ENCODE measurements around the gene HEATR5A. TPM values are rescaled to one million over a fixed set of nuclear protein-coding genes. Genes with fewer than 3 reads are reported as not detected.

Gene HEATR5A
- total and polyA plus RNA-seq, 10 of the 15 experiments (the other 5 are each of a cell fraction or from before 2014, with no cell fraction given), result 5.1 to 37.1 (median 13.8) TPM

GRCh38 chr14:31380106-31380505 is 40.2 kb downstream of the HEATR5A start:
- TF ChIP-seq ZNF384 (IDR thresholded peaks at IDR 0.05; ENCODE audit: borderline replicate concordance, low read depth, low read length), result no peak
- TF ChIP-seq CREM (IDR thresholded peaks at IDR 0.05; ENCODE audit: low read depth), result no peak
- TF ChIP-seq RAD21 (IDR thresholded peaks at IDR 0.05; ENCODE audit: insufficient read depth, low read depth, low read length), result no peak
- no peak for TF ChIP-seq SKIL (IDR thresholded peaks at IDR 0.05; ENCODE audit: low read depth, poor library complexity, severe bottlenecking)
- no peak for TF ChIP-seq ZBTB33 (IDR thresholded peaks at IDR 0.05)
- TF ChIP-seq RCOR1 (conservative IDR thresholded peaks at IDR 0.05; ENCODE audit: low read depth, low read length), result no peak
- TF ChIP-seq NR2F1 (conservative IDR thresholded peaks at IDR 0.05), result no peak
- no peak for TF ChIP-seq HDAC6 (IDR thresholded peaks at IDR 0.05; ENCODE audit: unreplicated experiment)
- no peak for TF ChIP-seq SREBF2 (IDR thresholded peaks at IDR 0.05; ENCODE audit: low read length)
- no peak for TF ChIP-seq ELK1 (IDR thresholded peaks at IDR 0.05; ENCODE audit: low read depth, low read length)
- TF ChIP-seq EGR1 (IDR thresholded peaks at IDR 0.05; ENCODE audit: borderline replicate concordance in 1 of 2, low read depth in 2 of 2, low read length in 2 of 2), result no peak
- TF ChIP-seq IKZF2 (IDR thresholded peaks at IDR 0.05), result no peak
- TF ChIP-seq ZBED1 (IDR thresholded peaks at IDR 0.05; ENCODE audit: borderline replicate concordance), result no peak
- in situ Hi-C loops (cut with MboI) (no loop called here), intact Hi-C loops (cut with micrococcal nuclease; ENCODE audit: unreplicated experiment) (no loop called here)
- H3K4me3 ChIP-seq, result no peak overlapping the region
- SMC1A ChIA-PET (ENCODE audit: uncharacterized antibody, unreplicated experiment), result interaction anchor here (1.0 kb wide), 1 partner anchor 16 kb away, joined by 3 read pairs; no protein-coding TSS in a partner anchor
- H3K79me2 ChIP-seq (ENCODE audit: control insufficient read depth, insufficient read depth, low read length), result no peaks in the 10 kb centered on the region
- WGBS (ENCODE audit: insufficient coverage, insufficient replicate concordance, low lambda C conversion rate, missing lambda C conversion rate), result 98% methylated on average over 3 of the region's 3 CpGs
- no peaks in the 10 kb centered on the region for H3K27me3 ChIP-seq (replicated peaks in 1 of 2; ENCODE audit: control insufficient read depth in 2 of 2, insufficient read depth in 2 of 2, low read length in 1 of 2)
- DNase-seq (ENCODE audit: low read depth, low spot score), result no peak
- no peak overlapping the region for H3K4me2 ChIP-seq (ENCODE audit: control insufficient read depth, insufficient read depth)
- H4K20me1 ChIP-seq (ENCODE audit: control insufficient read depth, insufficient read depth), result no peaks in the 10 kb centered on the region
- BruUV-seq (replicated peaks), result no TSS peak
- no peak for ATAC-seq
- H3K27ac ChIP-seq (ENCODE audit: control insufficient read depth, insufficient read depth), result no peak overlapping the region
- no peaks in the 10 kb centered on the region for H3K9me3 ChIP-seq (replicated peaks; ENCODE audit: control insufficient read depth, insufficient read depth, low read length)
- H3K9ac ChIP-seq (ENCODE audit: control insufficient read depth, insufficient read depth, low read length), result no peak overlapping the region
- POLR2A ChIA-PET, result no interaction called here
- no peaks in the 10 kb centered on the region for H3K4me1 ChIP-seq (ENCODE audit: control insufficient read depth, insufficient read depth, low read length)
- CTCF ChIA-PET, result interaction anchor here (1.2 to 2.0 kb wide), 3 partner anchors 10 to 69 kb away, joined by 3 to 5 read pairs (median 3); no protein-coding TSS in a partner anchor
- RAD21 ChIA-PET (ENCODE audit: unreplicated experiment), result no interaction called here
- FAIRE-seq, result no peak
- H2AFZ ChIP-seq (ENCODE audit: control insufficient read depth, low read depth, low read length), result no peak overlapping the region
- H3K36me3 ChIP-seq (ENCODE audit: control insufficient read depth in 2 of 2, insufficient read depth in 2 of 2, low read length in 1 of 2), result no peaks in the 10 kb centered on the region
